GM18502 (cell line): ENCODE measurements around the gene VHLL.
"Not testable (repeated sequence)": the region's sequence is repeated elsewhere in the genome, so short reads cannot be mapped to it uniquely, and the experiment has no call there.

Experiments
- ATAC-seq: cut with Tn5 transposase; IDR thresholded peaks from one replicate; pipeline ENCODE4 v1.9.1; 2021; ENCODE audit warnings: mild to moderate bottlenecking; ENCODE audit not compliant: unreplicated experiment, poor library complexity

VHLL gene

DNA sequence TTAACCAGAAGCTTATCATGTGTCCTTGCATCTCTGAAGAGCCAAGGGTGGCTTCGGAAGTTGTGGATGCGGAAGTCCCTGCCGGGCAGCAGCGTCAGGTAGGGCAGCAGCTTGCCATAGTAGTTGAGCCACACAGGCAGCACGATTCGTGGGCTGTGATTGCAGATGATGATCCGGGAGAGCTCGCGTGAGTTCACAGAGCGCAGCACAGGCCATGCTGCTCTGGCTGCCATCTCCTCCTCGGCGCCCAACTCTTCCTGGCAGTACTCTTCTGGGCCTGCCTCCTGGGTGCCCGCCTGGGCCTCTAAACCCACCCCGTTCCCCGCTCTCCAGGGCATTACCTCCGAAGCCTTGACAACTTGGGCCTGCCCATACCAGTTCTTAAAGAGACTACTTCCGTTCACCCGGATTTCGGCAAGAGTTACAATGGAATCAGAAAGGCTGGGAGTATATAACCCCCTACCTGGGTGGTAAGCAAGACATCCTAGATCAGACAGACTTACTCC is at the start of gene VHLL:
Gene VHLL, minus strand, starts transcription at position 456 of the 506 bp plus-strand sequence. Its CDS starts 118 bp downstream, at position 338.
- no peak for ATAC-seq

DNA sequence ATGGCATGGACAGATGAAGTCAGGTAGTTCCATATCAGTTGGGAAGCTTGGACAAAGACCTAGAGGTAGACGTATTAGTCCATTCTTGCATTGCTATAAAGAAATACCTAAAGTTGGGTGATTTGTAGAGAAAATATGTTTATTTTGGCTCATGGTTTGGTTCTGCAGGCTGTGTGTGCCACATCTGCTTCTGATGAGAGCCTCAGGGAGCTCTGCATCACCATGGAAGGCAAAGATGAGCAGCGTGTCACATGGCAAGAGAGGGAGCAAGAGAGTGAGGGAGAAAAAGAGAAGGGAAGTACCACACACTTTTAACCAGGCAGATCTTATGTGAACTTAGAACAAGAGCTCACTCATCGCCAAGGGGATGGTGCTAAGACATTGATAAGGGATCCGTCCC is 48.2 kb upstream of the VHLL start:
- no peak for ATAC-seq

DNA sequence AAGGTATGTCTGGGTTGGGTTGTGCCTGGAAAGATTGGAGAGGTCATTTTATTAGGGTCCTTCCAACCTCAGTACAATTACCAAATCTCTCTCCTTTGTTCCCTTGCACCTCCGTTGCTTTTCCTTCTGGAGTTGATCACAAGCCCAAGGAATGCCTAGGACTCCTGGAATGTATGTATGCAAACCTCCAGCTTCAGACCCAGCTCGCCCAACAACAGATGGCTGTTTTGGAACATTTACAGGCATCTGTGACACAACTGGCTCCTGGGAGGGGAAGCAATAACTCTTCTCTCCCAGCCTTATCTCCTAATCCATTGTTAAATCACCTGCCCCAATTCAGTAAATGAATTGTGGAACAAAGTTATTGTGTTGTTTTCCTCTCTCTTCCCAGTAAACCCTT is 47.5 kb upstream of the VHLL start:
- no peak for ATAC-seq

DNA sequence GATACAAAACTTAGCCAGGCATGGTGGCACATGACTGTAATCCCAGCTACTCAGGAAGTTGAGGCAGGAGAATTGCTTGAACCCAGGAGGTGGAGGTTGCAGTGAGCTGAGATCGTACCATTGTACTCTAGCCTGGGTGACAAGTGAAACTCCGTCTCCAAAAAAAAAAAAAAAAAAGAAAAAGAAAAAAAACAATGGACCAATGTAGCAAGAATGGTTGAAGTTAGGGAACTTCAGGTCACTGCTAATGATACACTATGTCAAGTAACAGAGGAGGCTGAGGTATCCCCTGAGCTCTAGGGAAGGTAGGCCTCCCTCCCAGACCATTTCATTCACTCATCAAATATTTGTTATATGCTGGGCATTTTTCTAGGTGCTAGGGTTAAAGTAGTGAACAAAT is 46.9 kb upstream of the VHLL start:
- ATAC-seq = not testable (repeated sequence)

DNA sequence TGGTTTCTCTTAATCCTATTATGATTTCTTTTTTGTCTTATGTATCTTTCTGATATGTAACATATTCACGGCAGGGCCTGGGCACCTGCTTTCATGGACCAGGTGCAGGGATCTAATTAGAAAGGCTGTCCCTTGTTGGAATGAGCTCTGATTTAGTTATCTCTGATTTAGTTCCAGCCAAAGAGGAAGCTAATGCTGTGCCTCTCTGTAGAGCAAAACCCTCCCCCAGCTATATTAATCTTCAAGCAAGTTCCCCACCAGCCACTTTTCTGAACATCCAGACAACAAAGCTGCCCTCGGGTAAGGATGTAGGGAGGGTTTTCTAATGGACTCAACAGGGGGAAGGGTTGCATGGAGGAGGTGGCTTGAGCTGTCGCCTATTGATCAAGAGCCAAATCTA is 45.3 kb upstream of the VHLL start:
- ATAC-seq = no peak

DNA sequence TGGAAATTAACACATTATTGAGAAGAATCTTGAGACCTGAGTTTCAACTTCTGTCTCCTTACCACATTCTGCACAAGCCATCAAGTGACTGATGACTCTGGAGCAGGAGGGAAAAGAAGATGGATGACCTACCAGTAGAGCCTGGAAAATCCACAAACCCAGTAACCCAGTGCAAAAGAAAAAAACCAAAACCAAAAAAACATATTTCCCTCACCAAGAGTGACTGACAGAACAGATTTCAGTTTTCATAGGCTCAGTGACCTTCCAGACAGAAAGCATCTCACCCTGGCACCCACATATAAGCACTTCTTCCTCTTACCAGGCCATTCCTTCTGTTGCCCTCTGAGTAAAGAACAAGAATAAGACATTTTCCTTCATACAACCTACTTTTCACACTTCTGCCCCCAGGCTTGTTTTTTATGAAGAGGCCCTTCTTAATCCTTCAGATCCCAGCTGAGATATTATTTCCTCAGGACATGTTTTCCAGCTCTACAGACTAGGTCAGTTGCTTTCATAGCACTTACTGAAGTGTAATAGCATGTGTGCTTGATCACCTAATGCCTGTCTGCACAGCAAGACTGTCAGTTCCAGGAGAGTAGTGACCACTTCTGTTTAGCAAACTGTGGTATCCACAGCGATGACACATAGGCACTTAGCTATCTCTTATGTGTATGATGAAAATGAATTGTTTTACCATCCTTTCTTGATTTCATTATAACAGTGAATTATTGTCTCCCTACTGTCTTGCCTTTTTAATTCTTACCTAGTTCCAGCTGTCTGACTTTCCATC is 43.3 kb upstream of the VHLL start:
- no peak for ATAC-seq

DNA sequence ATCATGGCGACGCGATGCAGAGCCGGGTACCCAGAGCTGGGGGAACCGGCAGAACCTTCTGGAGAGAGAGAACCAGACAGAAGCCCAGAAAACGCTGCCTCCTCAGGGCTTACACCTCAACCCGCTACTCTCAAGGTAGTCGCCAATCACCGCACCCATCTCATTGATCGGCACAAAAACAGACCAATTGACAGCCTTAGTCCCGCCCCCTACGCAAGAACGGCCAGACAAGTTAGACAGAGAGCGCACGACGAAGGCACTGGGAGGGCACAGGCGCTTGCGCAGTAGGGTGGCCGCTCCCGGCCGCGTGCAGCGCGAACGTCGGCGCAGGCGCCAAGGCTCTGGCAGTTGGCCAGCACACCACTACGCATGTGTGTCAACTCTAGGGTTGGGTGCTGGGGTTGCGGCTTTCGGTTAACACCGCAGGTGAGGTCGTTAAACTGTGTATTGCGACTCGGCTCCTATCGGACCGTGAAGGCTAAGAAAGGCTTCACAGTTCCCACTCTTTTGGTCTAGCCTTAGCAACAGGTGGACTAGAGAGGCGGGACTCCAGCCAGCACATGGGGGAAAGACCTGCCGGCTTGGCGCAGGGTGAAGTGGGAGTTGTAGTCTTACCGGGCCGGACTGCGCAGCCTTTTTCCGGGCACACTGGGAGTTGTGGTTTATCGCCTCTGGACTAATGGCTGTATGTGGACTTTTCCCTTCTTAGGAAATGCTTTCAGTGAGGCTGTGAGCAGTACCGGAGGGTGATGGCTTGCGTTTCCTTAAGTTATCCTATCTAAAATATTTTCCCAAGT is 39.3 kb upstream of the VHLL start, which contains the start of the genes CCT3 and TSACC:
Gene CCT3, minus strand, starts transcription at position 113 of the 797 bp plus-strand sequence. Its CDS starts 108 bp downstream, at position 5.
Gene TSACC, plus strand, starts transcription at position 347 of the 797 bp plus-strand sequence. CDS start 1,232 bp downstream, outside the sequence.
- ATAC-seq = peak; percentile 92

DNA sequence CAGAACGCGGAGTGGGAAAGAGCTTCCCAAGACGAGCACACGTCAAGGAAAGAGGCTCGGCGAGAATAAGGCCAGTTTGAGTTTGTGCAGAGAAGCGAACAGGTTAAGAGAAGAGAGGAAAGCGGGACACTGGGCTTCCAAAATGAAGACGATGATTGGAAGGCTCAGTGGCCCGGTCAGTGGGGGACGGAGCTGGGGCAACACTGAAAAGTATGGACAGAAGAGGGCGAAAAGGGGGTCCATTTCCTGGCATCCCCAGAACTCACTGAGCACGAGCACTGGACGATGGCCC is 38.7 kb upstream of the VHLL start:
- ATAC-seq = peak; percentile 1

DNA sequence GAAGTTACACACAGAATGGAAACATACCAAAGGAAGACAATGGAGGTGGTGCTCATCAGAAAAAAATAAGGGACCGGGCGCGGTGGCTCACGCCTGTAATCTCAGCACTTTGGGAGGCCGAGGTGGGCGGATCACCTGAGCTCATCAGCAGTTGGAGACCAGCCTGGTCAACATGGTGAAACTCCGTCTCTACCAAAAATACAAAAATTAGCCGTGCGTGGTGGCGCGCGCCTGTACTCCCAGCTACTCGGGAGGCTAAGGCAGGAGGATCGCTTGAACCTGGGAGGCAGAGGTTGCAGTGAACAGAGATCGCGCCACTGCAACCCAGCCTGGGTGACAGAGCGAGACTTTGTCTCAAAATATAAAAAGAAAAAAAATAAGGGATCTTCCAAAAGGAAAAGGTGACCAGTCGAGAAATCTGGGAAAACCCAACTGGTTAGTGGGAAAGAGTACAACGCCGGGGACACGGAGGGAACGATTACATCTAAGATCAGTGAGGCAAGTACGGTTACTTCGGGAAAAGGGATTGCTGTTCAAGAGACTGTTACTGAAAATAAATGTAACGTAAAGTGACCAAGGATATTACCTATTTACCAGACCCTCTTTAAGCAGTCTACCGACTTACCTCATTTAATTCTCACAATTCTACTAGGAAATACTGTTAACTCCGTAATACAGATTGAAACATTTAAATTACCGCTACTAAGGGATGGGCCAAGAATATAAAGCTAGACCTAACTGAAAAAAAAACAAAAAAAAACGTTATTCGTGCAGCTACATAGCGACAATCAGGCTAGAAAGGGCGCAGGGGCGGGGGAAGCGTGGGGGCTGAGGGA is 38.2 kb upstream of the VHLL start:
- ATAC-seq = no peak

DNA sequence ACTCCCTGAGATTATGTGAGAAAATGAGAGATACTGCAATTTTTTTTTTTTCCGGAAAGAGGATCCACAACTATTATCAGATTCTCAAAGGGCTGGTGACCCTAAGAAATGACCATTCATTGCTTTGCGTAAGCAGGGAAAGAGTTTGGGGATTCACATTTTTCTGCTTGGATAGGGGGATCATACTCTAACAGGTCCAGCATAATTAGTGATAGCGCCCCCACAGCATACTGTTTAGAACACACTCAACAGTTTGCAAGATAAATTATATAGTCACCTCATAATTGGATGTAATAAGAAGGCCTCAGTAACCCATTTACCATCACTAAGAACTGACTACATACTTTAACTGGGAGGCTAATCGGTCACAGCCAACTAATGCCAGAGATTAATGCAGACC is 37.1 kb upstream of the VHLL start:
- no peak for ATAC-seq

DNA sequence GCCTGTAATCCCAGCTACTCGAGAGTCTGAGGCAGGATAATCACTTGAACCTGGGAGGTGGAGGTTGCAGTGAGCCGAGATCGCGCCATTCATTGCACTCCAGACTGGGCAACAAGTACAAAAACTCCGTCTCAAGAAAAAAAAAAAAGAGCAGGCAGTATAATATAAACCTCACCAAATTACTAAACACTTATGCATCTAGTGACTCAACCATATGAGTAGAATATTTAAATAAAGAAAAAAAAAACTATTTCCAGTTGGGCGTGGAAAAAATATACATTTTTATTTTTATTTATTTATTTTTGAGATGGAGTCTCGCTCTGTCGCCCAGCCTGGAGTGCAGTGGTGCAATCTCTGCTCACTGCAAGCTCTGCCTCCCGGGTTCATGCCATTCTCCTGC is 24.1 kb upstream of the VHLL start:
- ATAC-seq = not testable (repeated sequence)

DNA sequence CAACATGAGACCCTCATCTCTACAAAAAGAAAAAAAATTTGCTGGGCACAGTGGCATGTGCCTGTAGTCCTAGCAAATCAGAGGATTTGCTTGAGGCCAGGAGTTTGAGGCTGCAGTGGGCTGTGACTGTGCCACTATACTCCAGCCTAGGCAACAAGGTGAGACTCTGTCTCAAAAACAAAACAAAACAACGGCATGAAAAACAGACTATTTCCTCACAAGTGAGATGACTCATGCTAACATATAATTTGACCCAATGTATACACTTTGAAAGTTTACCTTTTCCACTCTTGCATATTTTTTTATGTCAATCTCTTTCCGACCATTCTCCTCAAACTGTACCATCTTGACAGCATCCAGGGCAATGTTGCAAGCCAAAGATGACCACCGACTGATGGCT is 21.5 kb upstream of the VHLL start:
- ATAC-seq = no peak

DNA sequence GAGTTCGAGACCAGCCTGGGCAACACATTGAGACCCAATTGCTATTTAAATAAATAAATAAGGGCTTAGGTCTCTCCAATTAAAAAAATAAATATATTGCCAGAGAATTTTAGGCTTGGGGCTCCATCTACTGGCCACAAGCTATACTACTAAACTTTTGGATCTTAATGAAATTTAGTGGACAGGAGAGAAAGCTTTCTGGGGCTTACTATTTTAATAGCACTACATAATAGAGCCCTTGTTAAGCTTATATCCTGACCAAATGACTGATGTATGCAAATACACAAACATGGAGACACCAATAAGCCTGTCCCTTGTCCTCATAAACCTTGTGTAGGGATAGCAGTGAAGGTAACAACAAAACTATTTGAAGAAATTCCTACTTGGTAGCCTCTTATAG is 20.6 kb upstream of the VHLL start:
- ATAC-seq = no peak

DNA sequence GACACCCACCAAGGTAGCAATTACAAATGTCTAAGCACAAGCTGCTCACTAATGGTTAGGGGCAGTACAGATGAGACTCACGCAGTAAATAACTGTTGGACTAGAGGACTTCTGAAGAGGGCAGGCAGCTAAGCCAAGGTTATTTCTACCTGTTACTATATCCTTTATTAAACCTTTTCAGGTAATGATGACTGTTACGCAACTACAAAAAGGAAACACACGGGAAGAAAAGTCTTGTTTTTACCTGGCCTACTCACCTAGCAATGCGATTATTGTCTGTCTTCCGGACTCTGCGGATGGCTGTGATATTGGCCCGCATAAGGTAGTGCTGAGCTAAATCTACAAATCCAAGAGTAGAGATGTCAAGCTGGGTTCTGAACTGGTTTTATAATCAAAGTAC is 17.8 kb upstream of the VHLL start:
- no peak for ATAC-seq

DNA sequence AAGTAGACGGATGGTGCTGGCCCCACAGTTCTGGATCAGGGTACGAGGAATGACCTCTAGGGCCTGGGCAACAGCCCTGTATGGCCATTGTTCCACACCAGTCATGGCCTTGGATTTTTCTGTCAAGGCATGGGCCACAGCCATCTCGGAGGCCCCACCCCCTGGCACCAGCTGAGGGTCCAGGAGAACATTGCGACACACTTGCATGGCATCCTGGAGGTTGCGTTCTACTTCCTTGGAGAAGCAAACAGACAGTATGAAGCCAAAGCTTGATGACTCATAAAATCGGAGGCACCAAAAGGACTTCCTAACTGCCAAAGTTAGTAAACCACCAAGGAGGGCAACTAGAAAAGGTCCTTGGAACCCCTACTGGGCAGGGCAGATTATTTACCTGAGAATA is 11.9 kb upstream of the VHLL start:
- ATAC-seq = no peak

DNA sequence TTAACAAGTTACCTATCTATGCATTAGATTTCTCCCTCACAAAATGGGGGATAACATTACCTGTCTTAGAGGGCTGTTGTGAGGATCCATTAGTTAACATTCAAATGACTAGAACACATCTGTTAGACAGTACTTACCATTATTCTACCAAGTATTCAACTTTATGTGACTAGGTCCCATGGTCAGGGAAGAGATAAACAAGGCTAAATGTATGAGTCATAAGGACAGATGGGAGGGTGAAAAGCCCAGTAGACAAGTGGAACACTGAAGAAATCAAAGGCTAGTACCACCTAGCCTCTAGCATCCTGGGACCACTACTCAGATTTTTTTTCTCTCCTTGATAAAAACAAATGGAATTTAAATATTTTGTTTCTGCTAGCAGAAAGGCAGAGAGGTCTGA is 9.0 kb upstream of the VHLL start:
- no peak for ATAC-seq

DNA sequence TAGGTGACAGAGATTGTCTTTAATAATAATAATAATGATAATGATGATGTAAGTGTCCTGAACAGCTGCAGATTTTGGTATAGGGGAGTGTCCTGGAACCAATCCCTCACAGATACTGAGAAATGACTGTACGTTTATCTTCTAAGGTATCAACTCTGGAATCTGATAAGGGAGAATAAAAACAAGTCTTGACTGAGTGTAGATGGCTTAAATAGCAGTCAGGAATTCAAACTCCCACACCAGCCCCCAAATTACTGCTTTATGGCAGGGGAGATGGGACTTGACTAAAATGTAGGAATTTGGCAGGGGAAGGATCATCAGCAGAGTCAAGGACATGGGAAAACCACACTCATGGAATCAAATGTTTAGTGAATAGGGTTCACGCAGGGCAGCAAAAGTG is 6.1 kb upstream of the VHLL start:
- no peak for ATAC-seq

DNA sequence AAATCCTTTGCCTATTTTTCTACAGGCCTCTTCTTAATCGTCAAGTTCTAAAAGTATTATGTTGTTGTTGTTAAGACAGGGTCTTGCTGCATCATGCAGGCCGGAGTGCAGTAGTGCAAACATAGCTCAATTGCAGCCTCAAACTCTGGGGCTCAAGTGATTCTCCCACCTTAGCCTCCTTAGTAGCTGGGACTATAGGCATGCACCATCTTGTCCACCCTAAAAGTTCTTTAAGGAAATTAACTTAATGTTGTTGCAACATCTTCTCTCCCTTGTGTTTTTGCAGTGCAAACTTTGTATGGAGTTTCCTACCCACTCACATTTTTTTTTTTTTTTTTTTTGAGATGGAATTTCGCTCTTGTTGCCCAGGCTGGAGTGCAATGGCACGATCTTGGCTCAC is 4.1 kb upstream of the VHLL start:
- no peak for ATAC-seq

DNA sequence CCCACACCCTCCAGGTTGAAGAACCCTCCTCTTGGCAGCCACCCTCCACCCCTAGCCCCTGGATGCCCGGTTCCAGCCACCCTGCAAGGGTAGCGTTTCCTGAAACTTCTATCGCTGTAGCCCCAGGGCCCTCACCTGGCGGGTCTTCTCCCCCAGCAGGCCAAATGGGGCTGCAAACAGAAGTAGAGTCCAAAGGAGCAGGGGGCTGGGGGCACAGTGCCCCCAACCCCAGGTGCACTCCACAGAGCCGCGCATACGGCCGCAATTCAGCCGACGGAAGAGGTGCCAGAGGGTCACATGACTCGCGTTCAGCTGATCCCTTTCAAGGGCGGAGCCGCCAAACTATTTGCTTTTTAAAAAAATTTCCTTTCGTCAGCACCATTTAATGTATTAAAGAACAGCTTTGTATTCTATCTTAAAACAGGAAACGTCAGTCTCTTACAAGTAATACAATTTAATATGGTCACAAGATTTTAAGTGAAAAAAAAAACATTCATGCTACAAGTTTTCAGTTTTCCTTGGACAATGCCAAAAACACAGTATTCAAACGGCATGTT is 3.6 kb downstream of the VHLL start, which contains the start of gene GLMP:
Gene GLMP, minus strand, starts transcription at position 289 of the 557 bp plus-strand sequence. Its CDS starts 34 bp downstream, at position 255.
- peak; percentile 56 for ATAC-seq

DNA sequence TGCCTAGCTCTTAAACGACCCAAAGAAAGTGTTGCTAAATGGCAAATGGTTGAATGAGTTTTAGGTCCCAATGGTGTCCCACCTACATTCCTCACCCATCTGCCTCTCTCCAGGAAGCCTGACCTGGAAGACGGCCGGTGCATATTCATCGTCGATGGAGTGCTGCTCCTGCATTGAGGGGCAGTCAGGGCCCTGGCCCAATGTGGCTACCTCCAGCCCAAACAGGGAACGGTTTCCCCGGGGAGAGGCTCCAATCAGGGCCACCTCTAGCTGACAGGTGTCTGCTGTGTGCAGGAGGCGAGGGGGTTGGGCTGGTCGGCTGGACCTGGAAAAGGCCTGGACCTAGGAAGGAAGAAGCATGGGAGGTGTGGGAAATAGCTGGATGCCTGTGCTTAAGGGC is 5.2 kb downstream of the VHLL start:
- ATAC-seq = no peak
